Midbrain (tissue), 1 donor: ENCODE data around the gene PPP1R3E.
A peak's percentile ranks its signal among the peaks of the same experiment; 100 is the strongest.
"Not testable (repeated sequence)": the region's sequence is repeated elsewhere in the genome, so short reads cannot be mapped to it uniquely, and the experiment has no call there.

ENCODE experiments used
- DNase-seq: peaks from one replicate; lab custom pipeline; 2025; lab: John Stamatoyannopoulos, UW

Gene PPP1R3E

DNA sequence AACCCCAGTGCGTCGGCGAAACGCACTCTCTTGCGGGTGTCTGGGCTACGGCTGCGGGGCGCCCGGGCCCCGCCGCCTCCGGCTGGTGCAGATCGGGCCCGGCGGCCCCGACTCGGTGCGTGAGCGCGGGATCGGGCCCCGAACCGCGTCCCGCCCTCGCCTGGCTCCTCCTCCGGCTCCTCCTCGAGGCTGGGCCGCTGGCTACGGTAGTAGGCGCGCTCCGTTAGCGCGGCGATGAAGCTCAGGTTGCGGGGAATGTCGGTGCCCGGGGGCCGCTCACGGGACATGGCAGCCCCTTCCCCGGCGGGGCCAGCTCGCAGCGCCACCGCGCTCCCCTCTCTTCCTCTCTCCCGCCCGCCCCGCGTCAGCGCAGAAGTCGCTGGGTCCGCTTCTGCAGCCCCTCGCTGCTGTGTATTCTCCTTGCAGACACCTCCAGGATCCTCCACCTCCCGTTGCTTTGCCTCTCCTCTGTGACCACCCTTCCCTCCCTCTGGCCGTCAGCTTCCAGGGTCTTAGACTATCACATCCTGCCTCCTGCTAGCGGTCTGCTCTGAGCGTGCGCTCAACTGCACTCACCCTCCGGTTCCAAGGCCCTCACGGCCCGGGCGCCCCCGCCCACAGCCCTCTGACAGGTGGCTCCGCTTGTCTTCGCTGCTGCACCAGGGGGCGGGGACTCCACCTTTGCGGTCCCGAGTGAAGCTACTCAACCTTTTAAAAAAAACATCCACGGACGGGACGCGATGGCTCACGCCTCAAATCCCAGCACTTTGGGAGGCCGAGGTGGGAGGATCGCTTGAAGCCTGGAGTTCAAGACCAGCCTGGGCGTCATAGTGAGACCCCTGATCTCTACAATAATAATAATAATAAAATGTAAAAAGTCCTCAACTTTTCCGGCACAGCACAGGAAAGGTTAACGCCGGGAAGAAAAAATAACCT lies at the start of gene PPP1R3E:
TSS of gene PPP1R3E (minus strand) at position 570 of the 936 bp plus-strand sequence. CDS start at position 287, 283 bp downstream.
- peak; percentile 74 for DNase-seq

- peak; percentile 38 for DNase-seq
Measured at GRCh38 chr14:23351681-23352505, 49.2 kb upstream of the PPP1R3E start.

- DNase-seq = no peak
Measured at GRCh38 chr14:23349156-23349845, 46.6 kb upstream of the PPP1R3E start.

DNA sequence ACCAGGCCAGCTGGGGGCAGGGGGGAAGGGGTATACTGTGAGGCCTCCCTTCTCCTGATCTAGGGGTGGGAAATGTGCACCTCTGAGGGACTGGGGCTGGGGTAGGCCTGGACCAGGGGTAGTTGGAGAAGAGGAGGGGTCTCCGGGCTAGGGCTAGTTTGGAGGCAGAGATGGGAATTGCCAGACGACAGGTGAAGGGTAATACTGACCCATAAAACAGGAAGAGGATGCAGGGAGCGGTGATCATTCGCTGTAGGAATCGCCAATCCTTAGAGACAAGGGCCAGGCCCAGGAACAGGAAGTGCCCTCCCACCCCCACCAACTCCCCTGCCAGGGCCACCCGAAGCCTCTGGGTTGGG lies 45.6 kb upstream of the PPP1R3E start:
- no peak for DNase-seq

GRCh38 chr14:23347406-23348296 lies 45.0 kb upstream of the PPP1R3E start:
- no peak for DNase-seq

GRCh38 chr14:23346693-23347405 lies 44.2 kb upstream of the PPP1R3E start:
- no peak for DNase-seq

DNA sequence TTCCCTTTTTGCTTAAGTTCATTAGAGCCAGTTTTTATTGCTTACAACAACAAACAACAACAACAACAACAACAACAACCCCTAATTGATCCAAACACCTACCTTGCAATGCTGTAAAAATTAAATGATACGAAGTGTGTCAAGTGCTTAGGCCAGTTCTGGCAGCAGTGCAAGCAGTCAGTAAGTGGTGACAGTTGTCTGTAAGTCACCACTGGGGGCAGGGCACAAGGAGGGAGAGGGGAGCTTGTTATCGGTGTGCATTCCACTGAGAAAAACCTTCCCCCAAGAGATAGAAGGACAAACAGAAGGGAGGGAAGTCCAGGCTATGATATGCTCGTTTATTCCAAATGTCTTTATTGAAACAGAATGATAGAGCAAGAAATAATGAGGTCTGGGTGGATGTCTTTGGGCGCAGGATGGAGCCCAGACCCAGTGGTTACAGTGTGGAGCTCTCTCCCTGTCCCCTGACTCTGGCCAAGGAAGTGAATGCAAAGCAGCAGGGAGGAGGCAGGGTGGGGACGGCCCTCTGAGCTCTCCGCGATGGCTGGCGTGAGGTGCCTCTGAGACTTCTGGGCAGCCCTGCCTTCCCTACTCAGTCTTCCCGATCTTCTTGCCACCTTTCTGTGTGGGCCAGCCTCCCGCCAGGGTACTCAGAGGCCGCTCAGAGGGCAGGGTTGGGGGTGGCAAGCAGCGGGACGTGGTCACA lies 43.5 kb upstream of the PPP1R3E start:
- no peak for DNase-seq

- DNase-seq = no peak
Measured at GRCh38 chr14:23344481-23344880, 41.8 kb upstream of the PPP1R3E start.

DNA sequence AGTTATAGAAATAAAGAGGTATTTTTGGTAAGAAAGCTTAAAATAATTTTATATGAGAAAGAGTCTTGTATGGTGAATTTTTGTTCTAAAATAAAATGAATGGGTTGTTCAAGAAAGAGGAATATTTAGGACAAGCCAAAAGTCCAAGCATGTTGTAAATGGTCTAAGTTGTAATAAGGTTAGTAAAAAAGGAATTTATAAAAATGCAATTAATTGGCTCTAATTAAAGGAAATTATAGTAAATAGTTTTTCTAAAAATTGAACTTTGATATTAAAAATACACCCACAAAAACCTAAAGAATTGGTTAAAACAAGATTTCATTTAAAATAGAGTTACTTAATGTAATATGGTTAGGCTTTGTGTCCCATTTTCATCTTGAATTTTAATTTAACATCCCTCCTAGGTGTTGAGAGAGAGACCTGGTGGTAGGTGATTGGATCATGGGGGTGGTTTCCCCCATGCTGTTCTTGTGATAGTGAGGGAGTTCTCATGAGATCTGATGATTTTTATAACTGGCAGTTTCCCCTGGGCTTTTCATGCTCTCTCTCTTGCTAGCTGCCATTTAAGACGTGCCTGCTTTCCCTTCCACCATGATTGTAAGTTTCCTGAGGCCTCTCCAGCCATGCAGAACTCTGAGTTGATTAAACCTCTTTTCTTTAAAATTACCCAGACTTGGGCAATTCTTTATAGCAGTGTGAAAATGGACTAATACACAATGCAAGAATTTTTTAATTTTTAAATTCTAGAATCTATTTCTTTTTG lies 37.0 kb upstream of the PPP1R3E start:
- no peak for DNase-seq

GRCh38 chr14:23335623-23336022 lies 33.0 kb upstream of the PPP1R3E start:
- DNase-seq = no peak

- peak; percentile 82 for DNase-seq
Measured at GRCh38 chr14:23327947-23328744, 25.5 kb upstream of the PPP1R3E start.

DNA sequence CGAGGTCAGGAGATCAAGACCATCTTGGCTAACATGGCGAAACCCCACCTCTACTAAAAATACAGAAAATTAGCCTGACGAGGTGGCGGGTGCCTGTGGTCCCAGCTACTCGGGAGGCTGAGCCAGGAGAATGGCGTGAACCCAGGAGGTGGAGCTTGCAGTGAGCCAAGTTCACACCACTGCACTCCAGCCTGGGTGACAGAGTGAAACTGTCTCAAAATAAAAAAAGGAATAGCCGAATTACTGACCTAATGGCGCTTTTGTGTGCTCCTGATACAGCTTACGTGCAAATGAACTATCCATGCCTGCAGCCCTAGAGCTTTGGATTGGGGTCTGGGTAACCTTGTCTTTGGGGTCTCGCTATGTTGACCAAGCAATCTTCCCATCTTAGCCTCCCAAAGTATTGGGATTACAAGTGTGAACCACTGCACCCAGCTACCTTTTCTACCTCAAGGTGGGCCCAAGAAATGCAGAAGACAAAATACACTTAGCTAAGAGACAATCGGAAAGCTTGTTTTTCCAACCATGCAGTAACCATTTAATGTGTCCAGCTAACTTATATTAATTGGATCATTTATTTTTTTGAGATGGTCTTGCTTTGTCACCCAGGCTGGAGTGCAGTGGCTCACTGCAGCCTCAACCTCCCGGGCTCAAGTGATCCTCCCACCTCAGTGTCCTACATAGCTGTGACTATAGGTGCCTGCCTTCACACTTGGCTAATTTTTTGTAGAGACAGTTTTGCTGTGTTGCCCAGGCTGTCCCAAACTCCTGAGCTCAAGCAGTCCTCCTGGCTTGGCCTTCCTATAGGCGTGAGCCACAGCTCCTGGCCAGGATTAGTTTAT lies 24.1 kb upstream of the PPP1R3E start:
- DNase-seq = no peak

DNA sequence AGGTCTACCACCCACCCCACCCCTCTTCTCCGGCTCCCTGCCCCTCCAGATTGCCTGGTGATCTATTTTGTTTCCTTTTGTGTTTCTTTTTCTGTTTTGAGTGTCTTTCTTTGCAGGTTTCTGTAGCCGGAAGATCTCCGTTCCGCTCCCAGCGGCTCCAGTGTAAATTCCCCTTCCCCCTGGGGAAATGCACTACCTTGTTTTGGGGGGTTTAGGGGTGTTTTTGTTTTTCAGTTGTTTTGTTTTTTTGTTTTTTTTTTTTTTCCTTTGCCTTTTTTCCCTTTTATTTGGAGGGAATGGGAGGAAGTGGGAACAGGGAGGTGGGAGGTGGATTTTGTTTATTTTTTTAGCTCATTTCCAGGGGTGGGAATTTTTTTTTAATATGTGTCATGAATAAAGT lies 23.1 kb upstream of the PPP1R3E start:
- DNase-seq = not testable (repeated sequence)

- DNase-seq = no peak
Measured at GRCh38 chr14:23324993-23325392, 22.3 kb upstream of the PPP1R3E start.

GRCh38 chr14:23324455-23324846 lies 21.8 kb upstream of the PPP1R3E start:
- DNase-seq = no peak

DNA sequence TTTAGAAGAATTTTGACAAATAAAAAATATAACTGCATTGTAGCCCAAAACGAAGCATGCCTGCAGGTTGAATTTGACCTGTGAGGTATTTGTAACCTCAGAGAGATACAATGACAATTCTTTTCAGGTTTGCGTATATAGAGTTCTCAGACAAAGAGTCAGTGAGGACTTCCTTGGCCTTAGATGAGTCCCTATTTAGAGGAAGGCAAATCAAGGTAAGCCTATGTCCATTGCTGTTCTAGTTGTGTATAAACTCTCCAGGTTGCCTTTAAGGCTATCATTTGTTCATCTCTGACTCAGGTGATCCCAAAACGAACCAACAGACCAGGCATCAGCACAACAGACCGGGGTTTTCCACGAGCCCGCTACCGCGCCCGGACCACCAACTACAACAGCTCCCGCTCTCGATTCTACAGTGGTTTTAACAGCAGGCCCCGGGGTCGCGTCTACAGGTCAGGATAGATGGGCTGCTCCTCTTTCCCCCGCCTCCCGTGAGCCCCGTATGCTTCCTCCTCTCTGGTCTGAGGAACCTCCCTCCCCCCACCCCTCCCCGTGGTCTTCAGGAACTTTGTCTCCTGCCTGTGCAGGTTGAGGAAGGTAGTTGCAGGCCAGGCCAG lies 21.3 kb upstream of the PPP1R3E start:
- no peak for DNase-seq
